ENCODE data around the gene MTFR1L.

GRCh38 chr1:25874209-25874608 lies 54.5 kb downstream of the MTFR1L start:
- TF ChIP-seq CTCF (conservative IDR thresholded peaks at IDR 0.05 in 1 of 2, IDR thresholded peaks at IDR 0.05 in 1 of 2; ENCODE audit: extremely low read depth in 1 of 2, insufficient read depth in 1 of 2, low read depth in 1 of 2, low read length in 2 of 2) (no peak), EZH2 (IDR thresholded peaks at IDR 0.05; ENCODE audit: borderline replicate concordance, low read length) (no peak)

Data from mammary epithelial cell (primary cell).